Endodermal cell (in vitro differentiated cells): ENCODE data around the gene LTBP3. TPM values are rescaled to one million over a fixed set of nuclear protein-coding genes. Genes with fewer than 3 reads are reported as not detected.
A peak's percentile ranks its signal among the peaks of the same experiment; 100 is the strongest.

Experiments
- DNase-seq: peaks from one replicate; pipeline ENCODE4 v3.0.0-alpha.2; 2017
- H3K27ac ChIP-seq: 2 replicates; pipeline ENCODE4 v1.5.1; 2013; ENCODE audit warnings: mild to moderate bottlenecking, low read depth, low read length, moderate library complexity
- H3K27me3 ChIP-seq: 2 replicates; pipeline ENCODE4 v1.6.1; 2013; ENCODE audit warnings: mild to moderate bottlenecking, low read length, moderate library complexity; ENCODE audit not compliant: insufficient read depth, control insufficient read depth, poor library complexity, severe bottlenecking
- H3K36me3 ChIP-seq: 2 replicates; pipeline ENCODE4 v1.7.0; 2013; ENCODE audit warnings: mild to moderate bottlenecking, low read length, moderate library complexity; ENCODE audit not compliant: control insufficient read depth, insufficient read depth
- H3K4me1 ChIP-seq: one replicate; pipeline ENCODE4 v1.7.0; 2013; ENCODE audit warnings: low read length; ENCODE audit not compliant: control insufficient read depth, insufficient read depth
- H3K4me3 ChIP-seq: 2 replicates; pipeline ENCODE4 v1.5.1; 2013; ENCODE audit warnings: mild to moderate bottlenecking, low read length, moderate library complexity
- H3K9ac ChIP-seq: 2 replicates; pipeline ENCODE4 v1.6.1; 2013; ENCODE audit warnings: mild to moderate bottlenecking, low read length, moderate library complexity; ENCODE audit not compliant: poor library complexity, severe bottlenecking; ENCODE audit errors: extremely low read depth
- H3K9me3 ChIP-seq: 2 replicates; pipeline ENCODE4 v1.6.1; 2013; ENCODE audit warnings: mild to moderate bottlenecking, low read length, moderate library complexity; ENCODE audit not compliant: control insufficient read depth
- H3K27ac Mint-ChIP-seq: 2 replicates; pipeline ENCODE4 v1.8.0; 2020; ENCODE audit warnings: mixed read lengths
- H3K27me3 Mint-ChIP-seq: 2 replicates; pipeline ENCODE4 v1.8.0; 2021; ENCODE audit warnings: mild to moderate bottlenecking, mixed read lengths; ENCODE audit not compliant: insufficient read depth
- H3K36me3 Mint-ChIP-seq: 2 replicates; pipeline ENCODE4 v1.8.0; 2020; ENCODE audit warnings: low read depth, mixed read lengths
- H3K4me1 Mint-ChIP-seq: 2 replicates; pipeline ENCODE4 v1.8.0; 2020; ENCODE audit warnings: mixed read lengths
- H3K4me3 Mint-ChIP-seq: 2 replicates; pipeline ENCODE4 v1.8.0; 2020; ENCODE audit warnings: mild to moderate bottlenecking, moderate library complexity, mixed read lengths
- H3K9me3 Mint-ChIP-seq: 2 replicates; pipeline ENCODE4 v1.8.0; 2020; ENCODE audit warnings: mild to moderate bottlenecking, mixed read lengths
- WGBS, 2 experiments: methylation state at CpG; one replicate each; pipeline versions ENCODE4 v1.1.5 to v1.1.7; 2013; ENCODE audit warnings: missing lambda C conversion rate in 2 of 2, mixed read lengths in 1 of 2; ENCODE audit not compliant: insufficient coverage in 1 of 2, insufficient read length in 1 of 2; 5-methylcytosine and 5-hydroxymethylcytosine counted together
- total RNA-seq, 2 donors: library from RNA; stranded (reverse); fragmentation: NEBNext Ultra II Directional in 1 of 2; extraction: Animal tissue kit (Norgen Biotek cat#: 25700) in 1 of 2; gene quantifications; 2 replicates in 1 of 2; 3 replicates in 1 of 2; pipeline ENCODE4 v1.2.1, GENCODE V29; 2021
- TF ChIP-seq, protein P1 (sequence below): fragments of 200-600 bp; sonication (generic); conservative IDR thresholded peaks from 2 replicates; pipeline ENCODE4 v1.5.0; 2021; ENCODE audit warnings: antibody characterized with exemption, mild to moderate bottlenecking

Gene LTBP3
- total RNA-seq, 2 donors from 2014 or later: 19.7 to 24.2 TPM

DNA sequence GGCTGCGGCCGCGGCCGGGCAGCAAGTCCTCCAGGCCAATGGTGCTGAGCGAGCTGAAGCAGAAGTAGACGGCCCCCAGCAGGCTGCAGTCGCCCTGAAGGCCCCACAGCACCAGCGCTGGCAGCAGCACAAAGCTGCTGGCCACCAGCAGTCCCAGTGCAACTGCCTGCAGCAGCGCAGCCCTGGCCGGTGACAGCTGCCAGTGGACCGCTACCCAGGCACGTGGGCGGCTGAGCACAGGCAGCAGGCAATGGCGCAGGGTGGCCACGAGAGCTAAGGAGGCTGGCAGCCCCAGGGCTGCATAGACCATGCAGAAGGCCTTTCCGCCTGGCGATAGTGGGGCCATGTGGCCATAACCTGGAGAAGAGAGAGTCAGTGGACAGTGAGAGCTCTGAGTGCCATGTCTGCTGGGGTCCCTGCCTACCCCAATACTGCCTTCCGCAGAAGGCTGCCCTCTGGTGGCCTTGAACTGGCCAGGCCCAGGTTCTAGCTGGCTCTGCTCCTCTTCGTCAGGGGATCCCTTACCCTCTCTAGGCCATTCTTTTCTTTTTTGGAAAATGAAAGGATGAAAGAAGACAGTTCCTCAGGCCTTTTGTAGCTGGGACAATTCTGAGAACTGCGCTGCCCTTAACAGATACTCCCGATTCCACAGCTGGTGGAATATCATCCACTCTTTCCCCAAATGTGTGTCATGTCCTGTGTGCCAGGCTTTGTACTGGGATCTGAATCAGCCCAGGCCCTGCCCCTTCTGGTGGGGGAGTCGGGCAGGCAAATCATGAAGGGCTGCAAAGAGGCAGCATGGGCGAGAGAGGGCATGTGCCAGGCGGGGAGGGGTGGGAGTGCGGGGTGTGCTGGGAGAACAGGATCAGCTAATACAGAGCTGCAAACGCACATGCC, 35.6 kb upstream of the LTBP3 start:
- 88 to 92% methylated on average over 15 to 26 of the region's 26 CpGs for WGBS, 2 experiments
- Mint-ChIP-seq H3K4me3 (no peak overlapping the region), H3K4me1 (peaks cover 2% of the 10 kb centered on the region), H3K27me3 (peaks cover 55% of the 10 kb centered on the region), H3K36me3 (peaks cover 8% of the 10 kb centered on the region), H3K27ac (no peak overlapping the region), H3K9me3 (no peaks in the 10 kb centered on the region)
- Histone ChIP-seq H3K27me3 (peaks cover 33% of the 10 kb centered on the region), H3K36me3 (peaks cover 13% of the 10 kb centered on the region), H3K4me3 (no peak overlapping the region), H3K9ac (no peak overlapping the region), H3K9me3 (no peaks in the 10 kb centered on the region), H3K27ac (no peak overlapping the region), H3K4me1 (no peaks in the 10 kb centered on the region)
- TF ChIP-seq, protein P1, sequence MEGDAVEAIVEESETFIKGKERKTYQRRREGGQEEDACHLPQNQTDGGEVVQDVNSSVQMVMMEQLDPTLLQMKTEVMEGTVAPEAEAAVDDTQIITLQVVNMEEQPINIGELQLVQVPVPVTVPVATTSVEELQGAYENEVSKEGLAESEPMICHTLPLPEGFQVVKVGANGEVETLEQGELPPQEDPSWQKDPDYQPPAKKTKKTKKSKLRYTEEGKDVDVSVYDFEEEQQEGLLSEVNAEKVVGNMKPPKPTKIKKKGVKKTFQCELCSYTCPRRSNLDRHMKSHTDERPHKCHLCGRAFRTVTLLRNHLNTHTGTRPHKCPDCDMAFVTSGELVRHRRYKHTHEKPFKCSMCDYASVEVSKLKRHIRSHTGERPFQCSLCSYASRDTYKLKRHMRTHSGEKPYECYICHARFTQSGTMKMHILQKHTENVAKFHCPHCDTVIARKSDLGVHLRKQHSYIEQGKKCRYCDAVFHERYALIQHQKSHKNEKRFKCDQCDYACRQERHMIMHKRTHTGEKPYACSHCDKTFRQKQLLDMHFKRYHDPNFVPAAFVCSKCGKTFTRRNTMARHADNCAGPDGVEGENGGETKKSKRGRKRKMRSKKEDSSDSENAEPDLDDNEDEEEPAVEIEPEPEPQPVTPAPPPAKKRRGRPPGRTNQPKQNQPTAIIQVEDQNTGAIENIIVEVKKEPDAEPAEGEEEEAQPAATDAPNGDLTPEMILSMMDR: peak; percentile 90
- DNase-seq: peak; percentile 86

DNA sequence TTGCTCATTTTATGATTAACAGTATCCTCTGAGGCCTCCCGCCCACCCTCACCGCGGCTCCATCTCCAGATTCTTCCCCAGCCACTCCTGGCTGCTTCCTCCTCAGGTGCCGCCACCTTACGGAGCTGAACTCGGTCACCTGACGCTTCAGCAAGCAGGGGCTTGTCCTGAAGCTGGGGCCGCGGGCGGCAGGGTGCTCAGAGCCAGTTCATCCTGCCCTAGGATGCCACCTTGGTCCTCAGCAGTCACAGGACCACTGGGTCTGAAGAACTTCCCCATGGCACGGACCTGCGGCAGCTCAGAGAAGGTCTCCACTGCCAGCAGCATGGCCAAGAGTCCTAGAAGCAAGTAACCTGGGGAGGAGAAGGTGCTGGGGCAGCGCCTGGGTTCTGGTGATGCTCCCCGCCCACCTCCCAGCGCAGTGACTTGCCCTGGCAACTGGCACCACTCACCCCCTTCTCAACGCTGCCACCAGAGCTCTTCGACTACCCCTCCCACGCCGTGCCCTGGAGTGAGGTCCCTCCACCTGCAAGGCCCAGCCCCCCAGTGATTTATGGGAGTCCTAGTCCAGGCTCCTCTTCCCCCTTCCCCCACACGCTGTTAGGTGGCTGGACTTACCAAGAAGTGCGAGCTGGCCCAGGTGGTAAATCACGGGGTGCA, 34.8 kb upstream of the LTBP3 start:
- H3K36me3 ChIP-seq: peaks cover 5% of the 10 kb centered on the region
- H3K9me3 ChIP-seq: no peaks in the 10 kb centered on the region
- Mint-ChIP-seq H3K4me1 (peaks cover 2% of the 10 kb centered on the region), H3K9me3 (no peaks in the 10 kb centered on the region), H3K27ac (no peak overlapping the region), H3K27me3 (peaks cover 63% of the 10 kb centered on the region), H3K36me3 (peaks cover 6% of the 10 kb centered on the region), H3K4me3 (peak overlapping the region; percentile 39)
- H3K9ac ChIP-seq: no peak overlapping the region
- H3K27me3 ChIP-seq: peaks cover 33% of the 10 kb centered on the region
- H3K4me3 ChIP-seq: no peak overlapping the region
- H3K27ac ChIP-seq: no peak overlapping the region
- WGBS, 2 experiments: 76 to 78% methylated on average over 18 to 22 of the region's 22 CpGs
- TF ChIP-seq, protein P1: no peak
- no peaks in the 10 kb centered on the region for H3K4me1 ChIP-seq
- DNase-seq: peak; percentile 70

DNA sequence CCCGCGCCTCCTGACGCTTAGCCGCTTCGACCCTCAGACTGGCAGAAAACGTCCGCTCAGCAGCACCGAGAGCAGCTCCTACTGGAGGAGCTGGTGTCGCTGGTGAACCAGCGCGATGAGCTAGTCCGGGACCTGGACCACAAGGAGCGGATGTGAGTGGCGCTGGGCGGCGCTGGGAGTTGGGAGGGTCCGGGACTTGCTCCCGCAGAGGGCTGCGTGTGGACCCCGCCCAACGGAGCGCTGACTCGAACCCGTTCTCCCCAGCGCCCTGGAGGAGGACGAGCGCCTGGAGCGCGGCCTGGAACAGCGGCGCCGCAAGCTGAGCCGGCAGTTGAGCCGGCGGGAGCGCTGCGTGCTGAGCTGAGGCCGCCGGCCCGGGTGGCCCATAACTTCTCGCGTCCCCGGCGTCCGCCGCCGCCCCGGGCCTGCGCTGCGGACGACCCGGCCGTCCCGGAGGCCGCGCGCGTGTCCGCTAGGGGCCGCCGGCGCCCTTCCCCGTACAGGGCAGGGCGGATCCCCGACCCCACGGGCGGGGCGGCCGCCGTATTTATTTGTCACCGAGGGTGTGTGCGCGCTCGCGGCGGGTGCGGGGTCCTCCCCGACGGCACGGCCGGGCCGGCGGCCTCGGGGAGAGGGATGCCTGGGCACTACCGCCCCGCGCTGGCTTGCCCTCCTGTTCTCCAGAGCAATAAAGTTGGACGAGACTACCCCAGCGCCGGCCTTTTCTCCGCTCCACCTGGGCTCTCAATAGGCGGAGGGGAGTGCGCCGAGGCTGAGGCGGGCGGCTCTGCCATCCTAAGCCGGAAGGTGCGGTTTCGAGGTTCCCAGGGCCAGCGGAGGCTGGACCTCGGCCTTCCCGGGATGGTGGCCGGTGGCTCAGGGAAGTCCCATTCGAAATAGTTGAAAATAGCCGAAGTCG, 34.0 kb upstream of the LTBP3 start:
- TF ChIP-seq, protein P1: peak; percentile 60
- Histone ChIP-seq H3K4me3 (peak overlapping the region; percentile 72), H3K27ac (no peak overlapping the region), H3K9ac (no peak overlapping the region), H3K27me3 (peaks cover 33% of the 10 kb centered on the region), H3K4me1 (no peaks in the 10 kb centered on the region), H3K36me3 (no peaks in the 10 kb centered on the region), H3K9me3 (no peaks in the 10 kb centered on the region)
- Mint-ChIP-seq H3K4me3 (peak overlapping the region; percentile 40), H3K9me3 (no peaks in the 10 kb centered on the region), H3K36me3 (no peaks in the 10 kb centered on the region), H3K4me1 (peaks cover 2% of the 10 kb centered on the region), H3K27ac (no peak overlapping the region), H3K27me3 (peaks cover 70% of the 10 kb centered on the region)
- 6 to 8% methylated on average over 54 to 106 of the region's 106 CpGs for WGBS, 2 experiments
- DNase-seq: peak; percentile 94
